Liver (tissue), 3 donors: ENCODE measurements around the gene BPHL.
A peak's percentile ranks its signal among the peaks of the same experiment; 100 is the strongest.

ENCODE experiments used
- EGR1 ChIP-seq, 2 donors: IDR thresholded peaks; 2 replicates each; pipeline ENCODE4 v1.6.1; 2016 to 2018; ENCODE audit warnings: antibody characterized with exemption in 2 of 2, low read depth in 2 of 2
- FOXA1 ChIP-seq: IDR thresholded peaks from 2 replicates; pipeline ENCODE4 v1.6.1; 2016; ENCODE audit warnings: antibody characterized with exemption
- GABPA ChIP-seq, 2 donors: IDR thresholded peaks in 1 of 2; conservative IDR thresholded peaks in 1 of 2; 2 replicates each; pipeline ENCODE4 v1.6.1; 2016; ENCODE audit warnings: antibody characterized with exemption in 2 of 2, mild to moderate bottlenecking in 1 of 2, moderate library complexity in 1 of 2
- JUND ChIP-seq, 2 donors: IDR thresholded peaks; 2 replicates each; pipeline ENCODE4 v1.6.1; 2016; ENCODE audit warnings: antibody characterized with exemption in 2 of 2
- RAD21 ChIP-seq, 2 donors: IDR thresholded peaks; 2 replicates each; pipeline ENCODE4 v1.6.1; 2016; ENCODE audit warnings: antibody characterized with exemption in 2 of 2, mild to moderate bottlenecking in 2 of 2
- RXRA ChIP-seq, 2 donors: IDR thresholded peaks; 2 replicates each; pipeline ENCODE4 v1.6.1; 2017 to 2018; ENCODE audit warnings: antibody characterized with exemption in 2 of 2, mild to moderate bottlenecking in 1 of 2
- SP1 ChIP-seq: IDR thresholded peaks from 2 replicates; pipeline ENCODE4 v1.6.1; 2018; ENCODE audit warnings: antibody characterized with exemption, mild to moderate bottlenecking
- TAF1 ChIP-seq: conservative IDR thresholded peaks from 2 replicates; pipeline ENCODE4 v1.6.1; 2016; ENCODE audit warnings: antibody characterized with exemption, mild to moderate bottlenecking
- YY1 ChIP-seq: IDR thresholded peaks from 2 replicates; pipeline ENCODE4 v1.6.1; 2016; ENCODE audit warnings: antibody characterized with exemption, mild to moderate bottlenecking
- TF ChIP-seq, protein P1 (sequence below): IDR thresholded peaks from 2 replicates; pipeline ENCODE4 v1.6.1; 2016; ENCODE audit warnings: antibody characterized with exemption
- TF ChIP-seq, protein P2 (sequence below): fragments of 150-350 bp; IDR thresholded peaks from 2 replicates; pipeline ENCODE4 v1.5.1; 2017; ENCODE audit warnings: improper control_type of control experiment, low read depth, low read length; ENCODE audit not compliant: missing input control
- TF ChIP-seq, protein P3 (sequence below): IDR thresholded peaks from 2 replicates; pipeline ENCODE4 v1.6.1; 2016; ENCODE audit warnings: antibody characterized with exemption, mild to moderate bottlenecking
- TF ChIP-seq, protein P4 (sequence below): IDR thresholded peaks from 2 replicates; pipeline ENCODE4 v1.6.1; 2016; ENCODE audit warnings: antibody characterized with exemption
- donor health status: healthy.
- donor health status: healthy.

DNA sequence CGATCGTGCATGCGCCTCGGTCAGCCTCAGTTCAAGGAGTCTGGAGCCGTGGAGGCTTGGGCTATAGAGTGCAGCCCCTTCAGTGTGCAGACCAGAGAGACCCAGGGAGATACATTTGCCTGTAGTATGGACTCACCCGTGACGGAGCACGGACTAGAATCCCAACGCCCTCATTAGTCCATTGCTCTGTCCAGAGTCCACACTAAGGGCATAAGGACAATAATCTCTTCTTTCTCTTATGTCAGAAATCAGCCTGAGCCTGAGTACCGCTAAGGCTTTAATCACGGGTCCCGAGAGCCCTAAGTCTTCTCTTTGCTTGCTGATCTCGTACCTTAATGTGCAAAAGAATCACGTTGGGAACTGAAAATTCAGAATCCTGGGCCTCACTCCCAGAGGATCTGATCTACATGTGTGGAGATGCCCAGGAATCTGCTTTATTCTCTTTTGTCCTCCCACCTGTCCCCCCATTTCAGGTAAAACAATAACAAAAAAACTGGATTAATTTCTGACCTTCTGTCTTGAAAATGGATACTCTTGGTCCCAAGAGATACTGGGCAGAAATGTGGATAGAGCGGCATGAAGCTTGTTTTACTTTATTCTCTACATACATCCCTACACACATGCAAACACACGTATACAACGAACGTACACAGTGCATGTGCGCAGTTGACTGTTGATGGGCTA, 671 bp downstream of the BPHL start:
- TF ChIP-seq, protein P1, sequence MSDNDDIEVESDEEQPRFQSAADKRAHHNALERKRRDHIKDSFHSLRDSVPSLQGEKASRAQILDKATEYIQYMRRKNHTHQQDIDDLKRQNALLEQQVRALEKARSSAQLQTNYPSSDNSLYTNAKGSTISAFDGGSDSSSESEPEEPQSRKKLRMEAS, result no peak
- no peak for TF ChIP-seq TAF1
- TF ChIP-seq, protein P2, sequence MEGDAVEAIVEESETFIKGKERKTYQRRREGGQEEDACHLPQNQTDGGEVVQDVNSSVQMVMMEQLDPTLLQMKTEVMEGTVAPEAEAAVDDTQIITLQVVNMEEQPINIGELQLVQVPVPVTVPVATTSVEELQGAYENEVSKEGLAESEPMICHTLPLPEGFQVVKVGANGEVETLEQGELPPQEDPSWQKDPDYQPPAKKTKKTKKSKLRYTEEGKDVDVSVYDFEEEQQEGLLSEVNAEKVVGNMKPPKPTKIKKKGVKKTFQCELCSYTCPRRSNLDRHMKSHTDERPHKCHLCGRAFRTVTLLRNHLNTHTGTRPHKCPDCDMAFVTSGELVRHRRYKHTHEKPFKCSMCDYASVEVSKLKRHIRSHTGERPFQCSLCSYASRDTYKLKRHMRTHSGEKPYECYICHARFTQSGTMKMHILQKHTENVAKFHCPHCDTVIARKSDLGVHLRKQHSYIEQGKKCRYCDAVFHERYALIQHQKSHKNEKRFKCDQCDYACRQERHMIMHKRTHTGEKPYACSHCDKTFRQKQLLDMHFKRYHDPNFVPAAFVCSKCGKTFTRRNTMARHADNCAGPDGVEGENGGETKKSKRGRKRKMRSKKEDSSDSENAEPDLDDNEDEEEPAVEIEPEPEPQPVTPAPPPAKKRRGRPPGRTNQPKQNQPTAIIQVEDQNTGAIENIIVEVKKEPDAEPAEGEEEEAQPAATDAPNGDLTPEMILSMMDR, result no peak
- TF ChIP-seq, protein P3, sequence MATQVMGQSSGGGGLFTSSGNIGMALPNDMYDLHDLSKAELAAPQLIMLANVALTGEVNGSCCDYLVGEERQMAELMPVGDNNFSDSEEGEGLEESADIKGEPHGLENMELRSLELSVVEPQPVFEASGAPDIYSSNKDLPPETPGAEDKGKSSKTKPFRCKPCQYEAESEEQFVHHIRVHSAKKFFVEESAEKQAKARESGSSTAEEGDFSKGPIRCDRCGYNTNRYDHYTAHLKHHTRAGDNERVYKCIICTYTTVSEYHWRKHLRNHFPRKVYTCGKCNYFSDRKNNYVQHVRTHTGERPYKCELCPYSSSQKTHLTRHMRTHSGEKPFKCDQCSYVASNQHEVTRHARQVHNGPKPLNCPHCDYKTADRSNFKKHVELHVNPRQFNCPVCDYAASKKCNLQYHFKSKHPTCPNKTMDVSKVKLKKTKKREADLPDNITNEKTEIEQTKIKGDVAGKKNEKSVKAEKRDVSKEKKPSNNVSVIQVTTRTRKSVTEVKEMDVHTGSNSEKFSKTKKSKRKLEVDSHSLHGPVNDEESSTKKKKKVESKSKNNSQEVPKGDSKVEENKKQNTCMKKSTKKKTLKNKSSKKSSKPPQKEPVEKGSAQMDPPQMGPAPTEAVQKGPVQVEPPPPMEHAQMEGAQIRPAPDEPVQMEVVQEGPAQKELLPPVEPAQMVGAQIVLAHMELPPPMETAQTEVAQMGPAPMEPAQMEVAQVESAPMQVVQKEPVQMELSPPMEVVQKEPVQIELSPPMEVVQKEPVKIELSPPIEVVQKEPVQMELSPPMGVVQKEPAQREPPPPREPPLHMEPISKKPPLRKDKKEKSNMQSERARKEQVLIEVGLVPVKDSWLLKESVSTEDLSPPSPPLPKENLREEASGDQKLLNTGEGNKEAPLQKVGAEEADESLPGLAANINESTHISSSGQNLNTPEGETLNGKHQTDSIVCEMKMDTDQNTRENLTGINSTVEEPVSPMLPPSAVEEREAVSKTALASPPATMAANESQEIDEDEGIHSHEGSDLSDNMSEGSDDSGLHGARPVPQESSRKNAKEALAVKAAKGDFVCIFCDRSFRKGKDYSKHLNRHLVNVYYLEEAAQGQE, result no peak
- peak; percentile 66 to 72 for TF ChIP-seq RXRA (IDR thresholded peaks at IDR 0.05)
- peak; percentile 63 for TF ChIP-seq SP1
- TF ChIP-seq, protein P4, sequence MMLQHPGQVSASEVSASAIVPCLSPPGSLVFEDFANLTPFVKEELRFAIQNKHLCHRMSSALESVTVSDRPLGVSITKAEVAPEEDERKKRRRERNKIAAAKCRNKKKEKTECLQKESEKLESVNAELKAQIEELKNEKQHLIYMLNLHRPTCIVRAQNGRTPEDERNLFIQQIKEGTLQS, result no peak
- peak; percentile 11 for TF ChIP-seq YY1
- no peak for TF ChIP-seq FOXA1
- TF ChIP-seq GABPA (IDR thresholded peaks at IDR 0.05 in 1 of 2, conservative IDR thresholded peaks at IDR 0.05 in 1 of 2), result no peak
- no peak for TF ChIP-seq RAD21 (IDR thresholded peaks at IDR 0.05)
- no peak for TF ChIP-seq JUND (IDR thresholded peaks at IDR 0.05)
- peak in 1 of 2 donors; percentile 16 for TF ChIP-seq EGR1 (IDR thresholded peaks at IDR 0.05; ENCODE audit: low read depth in 2 of 2)
